Ovary (tissue), 7 donors: ENCODE data around the gene SORL1-AS1.
"Not testable (repeated sequence)": the region's sequence is repeated elsewhere in the genome, so short reads cannot be mapped to it uniquely, and the experiment has no call there.

ENCODE experiments used
- DNase-seq, 5 donors: peaks; one replicate each; pipeline ENCODE4 v3.0.0-alpha.2; 2019 to 2020
- H3K27ac ChIP-seq, 2 donors: fragments of 200-600 bp; one replicate each; pipeline versions ENCODE4 v1.5.1 to v1.8.0; 2019 to 2022
- H3K27me3 ChIP-seq: fragments of 200-600 bp; one replicate; pipeline ENCODE4 v1.8.0; 2022
- H3K36me3 ChIP-seq: fragments of 200-600 bp; sonication (generic); one replicate; pipeline ENCODE4 v1.5.1; 2019
- H3K4me1 ChIP-seq: one replicate; pipeline ENCODE4 v1.8.1; 2013; ENCODE audit warnings: mild to moderate bottlenecking, moderate library complexity; ENCODE audit not compliant: insufficient read depth
- H3K4me3 ChIP-seq: fragments of 200-600 bp; sonication (generic); one replicate; pipeline ENCODE4 v1.5.1; 2017
- H3K9me3 ChIP-seq, 2 donors: fragments of 200-600 bp in 1 of 2; sonication (generic) in 1 of 2; one replicate each; pipeline versions ENCODE4 v1.5.1 to v1.8.1; 2013 to 2019; ENCODE audit warnings: mild to moderate bottlenecking in 1 of 2, moderate library complexity in 1 of 2
- CTCF ChIP-seq, 3 donors: fragments of 450-650 bp in 2 of 3; fragments of 200-600 bp in 1 of 3; IDR thresholded peaks; one replicate each; pipeline versions ENCODE4 v1.5.1 to v1.8.0; 2016 to 2022; ENCODE audit warnings: antibody characterized with exemption in 3 of 3, mild to moderate bottlenecking in 1 of 3
- EP300 ChIP-seq: sonication (generic); formaldehyde crosslinking; IDR thresholded peaks from one replicate; pipeline ENCODE4 v1.6.1; 2017; ENCODE audit warnings: antibody characterized with exemption
- POLR2A ChIP-seq: fragments of 450-650 bp; IDR thresholded peaks from one replicate; pipeline ENCODE4 v1.6.1; 2017; ENCODE audit warnings: antibody characterized with exemption, mild to moderate bottlenecking, moderate library complexity
- WGBS, 3 donors: extraction: QIAGEN DNeasy Blood & Tissue Kit in 1 of 3; methylation state at CpG; one replicate each; pipeline versions ENCODE4 v1.1.5 to v1.1.7; 2013 to 2017; 5-methylcytosine and 5-hydroxymethylcytosine counted together
- intact Hi-C, 4 donors: fragments of 100-400 bp; cut with DNase I; formaldehyde crosslinking; loops; one replicate each; pipeline versions ENCODE4 v1.11.0 to v1.15.1; 2022 to 2023
- donor health status: DM: no; HTN: no; CAD: no; lungs with moderate emphysema.
- donor health status: DM: no; HTN: no; CAD: no.
- donor health status: Bipolar disorder and iron deficiency.
- donor health status: DM: no; HTN: no; CAD: no.
- donor health status: DM: yes; HTN: yes; CAD: no.

The SORL1-AS1 gene

GRCh38 chr11:121412711-121413415 lies 39.9 kb downstream of the SORL1-AS1 start:
- intact Hi-C loops = no loop called here
- no peak overlapping the region for H3K4me3 ChIP-seq
- TF ChIP-seq EP300 (no peak), POLR2A (no peak), CTCF (IDR thresholded peaks at IDR 0.05) (no peak)
- H3K27ac ChIP-seq = no peak overlapping the region
- DNase-seq = no peak
- no peaks in the 10 kb centered on the region for H3K27me3 ChIP-seq
- no peaks in the 10 kb centered on the region for H3K9me3 ChIP-seq
- 55 to 65% (median 59%) methylated on average over 4 of the region's 4 CpGs for WGBS, 3 donors
- no peaks in the 10 kb centered on the region for H3K36me3 ChIP-seq
- peaks cover 6% of the 10 kb centered on the region for H3K4me1 ChIP-seq

- DNase-seq = no peak
- Histone ChIP-seq H3K4me1 (peaks cover 5% of the 10 kb centered on the region), H3K27me3 (no peaks in the 10 kb centered on the region), H3K4me3 (no peak overlapping the region), H3K9me3 (no peaks in the 10 kb centered on the region), H3K36me3 (no peaks in the 10 kb centered on the region), H3K27ac (no peak overlapping the region)
- intact Hi-C loops = no loop called here
- no peak for TF ChIP-seq EP300
- TF ChIP-seq CTCF (IDR thresholded peaks at IDR 0.05) = no peak
- TF ChIP-seq POLR2A = no peak
- 94 to 96% (median 96%) methylated on average over 4 of the region's 4 CpGs for WGBS, 3 donors
Observed at GRCh38 chr11:121412000-121412587, 40.7 kb downstream of the SORL1-AS1 start.

- H3K27ac ChIP-seq, H3K4me3 ChIP-seq: not testable (repeated sequence)
Observed at GRCh38 chr11:121411330-121411729, 41.4 kb downstream of the SORL1-AS1 start.

GRCh38 chr11:121410041-121410440 lies 42.7 kb downstream of the SORL1-AS1 start:
- not testable (repeated sequence) for H3K27ac ChIP-seq

More at GRCh38 chr11:121411330-121411729, 41.4 kb downstream of the SORL1-AS1 start:
- H3K27me3 ChIP-seq, H3K36me3 ChIP-seq, H3K4me1 ChIP-seq, H3K9me3 ChIP-seq, DNase-seq, intact Hi-C loops: not testable (repeated sequence)

GRCh38 chr11:121408830-121409229 lies 43.9 kb downstream of the SORL1-AS1 start:
- TF ChIP-seq POLR2A (no peak), CTCF (IDR thresholded peaks at IDR 0.05) (no peak), EP300 (no peak)
- Histone ChIP-seq H3K27me3 (no peaks in the 10 kb centered on the region), H3K4me3 (no peak overlapping the region), H3K4me1 (no peaks in the 10 kb centered on the region), H3K9me3 (no peaks in the 10 kb centered on the region), H3K27ac (no peak overlapping the region), H3K36me3 (no peaks in the 10 kb centered on the region)
- 90 to 96% (median 92%) methylated on average over 2 of the region's 2 CpGs for WGBS, 3 donors
- DNase-seq = no peak
- intact Hi-C loops = no loop called here

More at GRCh38 chr11:121410041-121410440, 42.7 kb downstream of the SORL1-AS1 start:
- intact Hi-C loops, H3K36me3 ChIP-seq, DNase-seq, H3K4me1 ChIP-seq, H3K4me3 ChIP-seq, H3K27me3 ChIP-seq, H3K9me3 ChIP-seq: not testable (repeated sequence)
- WGBS, 3 donors = 95 to 98% (median 96%) methylated on average over 2 of the region's 2 CpGs
